GM18505 (cell line): ENCODE results near the gene ANTXRL.
"Not testable (repeated sequence)": the region's sequence is repeated elsewhere in the genome, so short reads cannot be mapped to it uniquely, and the experiment has no call there.

Source experiments
- ATAC-seq: cut with Tn5 transposase; IDR thresholded peaks from one replicate; pipeline ENCODE4 v1.9.1; 2021; ENCODE audit not compliant: unreplicated experiment
- POLR2A ChIP-seq: IDR thresholded peaks from 4 replicates; pipeline ENCODE4 v1.6.1; 2011; ENCODE audit warnings: borderline replicate concordance; ENCODE audit not compliant: insufficient read depth, insufficient read length; ENCODE audit errors: extremely low read depth

ANTXRL gene

GRCh38 chr10:46301721-46302479 is 15.1 kb downstream of the ANTXRL start:
- no peak for ATAC-seq
- no peak for TF ChIP-seq POLR2A

- ATAC-seq, result not testable (repeated sequence)
Observed at GRCh38 chr10:46302765-46303352, 16.1 kb downstream of the ANTXRL start.

GRCh38 chr10:46304062-46304461 is 17.3 kb downstream of the ANTXRL start:
- no peak for ATAC-seq
- TF ChIP-seq POLR2A, result no peak

- ATAC-seq, result not testable (repeated sequence)
Observed at GRCh38 chr10:46304671-46305070, 17.9 kb downstream of the ANTXRL start.

- TF ChIP-seq POLR2A, result no peak
- ATAC-seq, result no peak
Observed at GRCh38 chr10:46305079-46305818, 18.5 kb downstream of the ANTXRL start.

- ATAC-seq, result no peak
- no peak for TF ChIP-seq POLR2A
Observed at GRCh38 chr10:46305986-46306385, 19.2 kb downstream of the ANTXRL start.

- ATAC-seq, result no peak
Observed at GRCh38 chr10:46306516-46307184, 19.9 kb downstream of the ANTXRL start.

GRCh38 chr10:46307281-46308112 is 20.7 kb downstream of the ANTXRL start:
- no peak for TF ChIP-seq POLR2A
- ATAC-seq, result no peak

More at GRCh38 chr10:46306516-46307184, 19.9 kb downstream of the ANTXRL start:
- no peak for TF ChIP-seq POLR2A

GRCh38 chr10:46308113-46308415 is 21.3 kb downstream of the ANTXRL start:
- TF ChIP-seq POLR2A, result no peak
- ATAC-seq, result no peak

GRCh38 chr10:46308666-46309450 is 22.1 kb downstream of the ANTXRL start:
- no peak for TF ChIP-seq POLR2A
- no peak for ATAC-seq

- TF ChIP-seq POLR2A, result no peak
- no peak for ATAC-seq
Observed at GRCh38 chr10:46309511-46310142, 22.8 kb downstream of the ANTXRL start.

- TF ChIP-seq POLR2A, result no peak
- ATAC-seq, result no peak
Observed at GRCh38 chr10:46310143-46310514, 23.3 kb downstream of the ANTXRL start.
